B cell (primary cell): ENCODE results near the gene TPCN2. TPM values are rescaled to one million over a fixed set of nuclear protein-coding genes. Genes with fewer than 3 reads are reported as not detected.

Experiments used
- ATAC-seq: fragments of 200-7000 bp; cut with Tn5 transposase; one replicate; pipeline ENCODE4 v1.10.0; 2021; ENCODE audit warnings: low read depth, mild to moderate bottlenecking, moderate number of reproducible peaks, moderate library complexity
- CTCF ChIA-PET: fragments of 350-600 bp; sonication (Branson Sonifier 250); formaldehyde crosslinking; loops from one replicate; lab custom pipeline; 2021; ENCODE audit warnings: antibody characterized with exemption, inconsistent platforms; lab: Charles Lee
- POLR2A ChIA-PET: fragments of 350-600 bp; sonication (Branson Sonifier 250); formaldehyde crosslinking; loops from one replicate; lab custom pipeline; 2021; ENCODE audit warnings: antibody characterized with exemption; lab: Charles Lee
- DNase-seq: peaks from one replicate; pipeline ENCODE4 v3.0.0; 2013
- H2AFZ ChIP-seq: 2 replicates; pipeline ENCODE4 v1.6.1; 2012; ENCODE audit warnings: mild to moderate bottlenecking, low read depth, low read length; ENCODE audit not compliant: insufficient read depth, poor library complexity, severe bottlenecking
- H3K27ac ChIP-seq, 2 donors: 1 replicate in 1 of 2; 2 replicates in 1 of 2; pipeline ENCODE4 v1.5.1; 2012 to 2013; ENCODE audit warnings: low read length in 2 of 2, mild to moderate bottlenecking in 2 of 2, moderate library complexity in 1 of 2
- H3K27me3 ChIP-seq, 4 experiments: fragments of 200-600 bp in 1 of 4; sonication (generic) in 1 of 4; replicated peaks in 1 of 4; 1 replicate in 2 of 4; 2 replicates in 2 of 4; pipeline versions ENCODE4 v1.6.1 to v1.7.0; 2013 to 2016; ENCODE audit warnings: low read length in 3 of 4, mild to moderate bottlenecking in 2 of 4, mixed read lengths in 1 of 4, moderate library complexity in 1 of 4; ENCODE audit not compliant: insufficient read depth in 4 of 4, control insufficient read depth in 3 of 4; ENCODE audit errors: control extremely low read depth in 1 of 4
- H3K36me3 ChIP-seq, 2 experiments: replicated peaks in 1 of 2; 1 replicate in 1 of 2; 2 replicates in 1 of 2; pipeline versions ENCODE4 v1.6.1 to v1.7.1; 2013; ENCODE audit warnings: low read length in 1 of 2; ENCODE audit not compliant: insufficient read depth in 2 of 2, control insufficient read depth in 1 of 2; ENCODE audit errors: control extremely low read depth in 1 of 2, extremely low read depth in 1 of 2
- H3K4me1 ChIP-seq, 2 donors: fragments of 200-600 bp in 1 of 2; sonication (generic) in 1 of 2; 1 replicate in 1 of 2; 2 replicates in 1 of 2; pipeline versions ENCODE4 v1.5.1 to v1.6.1; 2013 to 2017; ENCODE audit warnings: low read length in 2 of 2; ENCODE audit not compliant: control insufficient read depth in 2 of 2, insufficient read depth in 2 of 2
- H3K4me2 ChIP-seq: replicated peaks from 2 replicates; pipeline ENCODE3; 2012; ENCODE audit warnings: mild to moderate bottlenecking, low read depth, low read length; ENCODE audit not compliant: poor library complexity, severe bottlenecking
- H3K4me3 ChIP-seq, 5 experiments: fragments of 200-600 bp in 1 of 5; sonication (generic) in 1 of 5; 1 replicate in 3 of 5; 2 replicates in 2 of 5; pipeline versions ENCODE4 v1.5.1 to v1.7.0; 2011 to 2016; ENCODE audit warnings: low read length in 4 of 5, mild to moderate bottlenecking in 4 of 5, low read depth in 2 of 5, control low read depth in 1 of 5, moderate library complexity in 1 of 5; ENCODE audit not compliant: insufficient read depth in 1 of 5; ENCODE audit errors: control extremely low read depth in 1 of 5, extremely low read depth in 1 of 5
- H3K79me2 ChIP-seq: fragments of 200-600 bp; sonication (generic); one replicate; pipeline ENCODE4 v1.6.0; 2016; ENCODE audit warnings: low read length; ENCODE audit not compliant: control insufficient read depth, insufficient read depth
- H3K9ac ChIP-seq: fragments of 200-600 bp; sonication (generic); 2 replicates; pipeline ENCODE4 v1.6.1; 2017; ENCODE audit warnings: mild to moderate bottlenecking, low read length, moderate library complexity
- H3K9me3 ChIP-seq, 3 donors: one replicate each; pipeline versions ENCODE4 v1.6.1 to v1.7.1; 2013; ENCODE audit warnings: low read length in 2 of 3; ENCODE audit not compliant: control insufficient read depth in 2 of 3, insufficient read depth in 1 of 3; ENCODE audit errors: control extremely low read depth in 1 of 3
- H4K20me1 ChIP-seq: 2 replicates; pipeline ENCODE4 v1.6.0; 2012; ENCODE audit warnings: mild to moderate bottlenecking, low read length; ENCODE audit not compliant: insufficient read depth, control insufficient read depth, poor library complexity, severe bottlenecking
- H3K27ac Mint-ChIP-seq: one replicate; pipeline ENCODE4 v1.8.0; 2021; ENCODE audit warnings: mixed read lengths
- H3K27me3 Mint-ChIP-seq: one replicate; pipeline ENCODE4 v1.8.0; 2021; ENCODE audit warnings: mixed read lengths
- H3K4me1 Mint-ChIP-seq: one replicate; pipeline ENCODE4 v1.8.0; 2021; ENCODE audit warnings: mixed read lengths
- H3K4me3 Mint-ChIP-seq: one replicate; pipeline ENCODE4 v1.8.0; 2021; ENCODE audit warnings: mixed read lengths
- H3K9me3 Mint-ChIP-seq: one replicate; pipeline ENCODE4 v1.8.0; 2022; ENCODE audit warnings: mixed read lengths; ENCODE audit not compliant: insufficient read depth
- EZH2 ChIP-seq: IDR thresholded peaks from 2 replicates; pipeline ENCODE4 v1.6.1; 2012; ENCODE audit warnings: borderline replicate concordance, low read depth, mild to moderate bottlenecking, moderate library complexity, low read length; ENCODE audit not compliant: insufficient read depth, poor library complexity, severe bottlenecking
- WGBS: methylation state at CpG from one replicate; pipeline ENCODE4 v1.1.5; 2013; ENCODE audit warnings: missing lambda C conversion rate; ENCODE audit not compliant: insufficient coverage; 5-methylcytosine and 5-hydroxymethylcytosine counted together
- intact Hi-C: fragments of 100-400 bp; cut with micrococcal nuclease; formaldehyde crosslinking; loops from one replicate; pipeline ENCODE4 v1.10.0; 2022
- polyA plus RNA-seq: library from polyadenylated mRNA; depleted of rRNA; stranded (reverse); fragments of >200 nt; gene quantifications from 2 replicates; pipeline ENCODE4 v1.2.3, GENCODE V29; 2012
- total RNA-seq, 2 donors: library from RNA; stranded (reverse); fragments of 120-200 nt in 1 of 2; gene quantifications; 1 replicate in 1 of 2; 2 replicates in 1 of 2; pipeline versions ENCODE4 v1.2.3 to v1.2.4, GENCODE V29; 2013 to 2022
- TF ChIP-seq, protein P1 (sequence below): fragments of 200-600 bp; IDR thresholded peaks from one replicate; pipeline ENCODE4 v1.8.0; 2022; ENCODE audit warnings: antibody characterized with exemption, mild to moderate bottlenecking

The TPCN2 gene
- total and polyA plus RNA-seq, 2 donors (not counting 1 experiment from before 2014, with no cell fraction given), result 16.8 to 71.4 TPM

DNA sequence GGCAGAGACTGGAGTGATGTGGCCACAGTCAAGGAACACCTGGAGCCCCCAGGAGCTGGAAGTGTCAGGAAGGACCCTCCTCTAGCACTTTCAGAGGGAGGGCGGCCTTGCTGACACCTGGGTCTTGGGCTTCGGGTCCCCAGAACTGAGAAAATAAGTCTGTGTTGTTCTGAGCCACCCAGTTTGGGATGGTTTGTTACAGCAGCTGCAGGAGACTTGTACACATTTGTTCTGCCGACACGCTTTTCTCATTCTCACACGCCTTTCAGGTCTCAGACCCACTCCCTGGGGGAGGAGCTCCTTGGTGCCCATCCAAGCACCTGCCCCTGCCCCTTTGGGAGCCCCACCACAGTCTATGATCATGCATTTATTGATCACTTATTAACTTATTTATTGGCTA lies 59.8 kb downstream of the TPCN2 start:
- TF ChIP-seq, protein P1, sequence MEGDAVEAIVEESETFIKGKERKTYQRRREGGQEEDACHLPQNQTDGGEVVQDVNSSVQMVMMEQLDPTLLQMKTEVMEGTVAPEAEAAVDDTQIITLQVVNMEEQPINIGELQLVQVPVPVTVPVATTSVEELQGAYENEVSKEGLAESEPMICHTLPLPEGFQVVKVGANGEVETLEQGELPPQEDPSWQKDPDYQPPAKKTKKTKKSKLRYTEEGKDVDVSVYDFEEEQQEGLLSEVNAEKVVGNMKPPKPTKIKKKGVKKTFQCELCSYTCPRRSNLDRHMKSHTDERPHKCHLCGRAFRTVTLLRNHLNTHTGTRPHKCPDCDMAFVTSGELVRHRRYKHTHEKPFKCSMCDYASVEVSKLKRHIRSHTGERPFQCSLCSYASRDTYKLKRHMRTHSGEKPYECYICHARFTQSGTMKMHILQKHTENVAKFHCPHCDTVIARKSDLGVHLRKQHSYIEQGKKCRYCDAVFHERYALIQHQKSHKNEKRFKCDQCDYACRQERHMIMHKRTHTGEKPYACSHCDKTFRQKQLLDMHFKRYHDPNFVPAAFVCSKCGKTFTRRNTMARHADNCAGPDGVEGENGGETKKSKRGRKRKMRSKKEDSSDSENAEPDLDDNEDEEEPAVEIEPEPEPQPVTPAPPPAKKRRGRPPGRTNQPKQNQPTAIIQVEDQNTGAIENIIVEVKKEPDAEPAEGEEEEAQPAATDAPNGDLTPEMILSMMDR, result no peak
- TF ChIP-seq EZH2, result no peak
- Histone ChIP-seq H3K4me2 (no peak overlapping the region), H3K4me1 (no peaks in the 10 kb centered on the region), H3K4me3 (no peak overlapping the region), H3K9me3 (peaks cover 0 to 12% (median 0%) of the 10 kb centered on the region in 3 donors), H3K36me3 (no peaks in the 10 kb centered on the region), H4K20me1 (no peaks in the 10 kb centered on the region), H3K27ac (no peak overlapping the region), H2AFZ (no peak overlapping the region), H3K9ac (no peak overlapping the region), H3K27me3 (no peaks in the 10 kb centered on the region), H3K79me2 (no peaks in the 10 kb centered on the region)
- WGBS, result 90% methylated on average over 2 of the region's 5 CpGs
- H3K27me3 Mint-ChIP-seq, result no peaks in the 10 kb centered on the region
- H3K4me1 Mint-ChIP-seq, result no peaks in the 10 kb centered on the region
- CTCF ChIA-PET, result no interaction called here
- no peak for DNase-seq
- intact Hi-C loops, result no loop called here
- POLR2A ChIA-PET, result no interaction called here
- H3K4me3 Mint-ChIP-seq, result no peak overlapping the region
- no peaks in the 10 kb centered on the region for H3K9me3 Mint-ChIP-seq
- no peak overlapping the region for H3K27ac Mint-ChIP-seq
- ATAC-seq, result no peak

DNA sequence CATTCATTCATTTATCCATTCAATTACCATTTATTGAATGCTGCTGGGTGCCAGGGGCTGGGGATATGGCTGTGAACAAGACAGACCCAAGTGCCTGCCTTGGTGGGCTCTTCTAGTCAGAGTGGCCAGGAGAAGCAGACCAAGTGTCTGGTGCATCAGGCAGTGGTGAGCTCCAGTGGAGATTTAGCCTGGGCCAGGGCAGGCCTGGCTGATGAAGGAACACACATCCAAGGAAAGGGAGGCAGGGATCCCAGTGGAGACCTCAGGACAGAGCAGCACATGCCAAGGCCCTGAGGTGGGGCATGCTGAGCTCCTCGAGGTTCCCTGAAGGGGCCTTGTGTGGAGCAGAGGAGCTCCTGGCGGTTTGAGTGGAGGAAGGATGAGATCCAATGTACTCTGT lies 60.4 kb downstream of the TPCN2 start:
- Mint-ChIP-seq H3K4me3 (no peak overlapping the region), H3K4me1 (no peaks in the 10 kb centered on the region), H3K27ac (no peak overlapping the region), H3K27me3 (no peaks in the 10 kb centered on the region), H3K9me3 (no peaks in the 10 kb centered on the region)
- H3K4me3 ChIP-seq, result no peak overlapping the region
- no peaks in the 10 kb centered on the region for H4K20me1 ChIP-seq
- no peak overlapping the region for H3K27ac ChIP-seq
- ATAC-seq, result no peak
- intact Hi-C loops, result no loop called here
- peaks cover 0 to 12% (median 0%) of the 10 kb centered on the region in 3 donors for H3K9me3 ChIP-seq
- H3K36me3 ChIP-seq, result no peaks in the 10 kb centered on the region
- ChIA-PET POLR2A (no interaction called here), CTCF (interaction anchor here (0.6 kb wide), 1 partner anchor 1230 kb away, joined by 3 read pairs; no protein-coding TSS in a partner anchor)
- no peak for TF ChIP-seq EZH2
- TF ChIP-seq, protein P1, result no peak
- no peak for DNase-seq
- 96% methylated on average over 2 of the region's 2 CpGs for WGBS
- H2AFZ ChIP-seq, result no peak overlapping the region
- no peak overlapping the region for H3K4me2 ChIP-seq
- H3K9ac ChIP-seq, result no peak overlapping the region
- H3K4me1 ChIP-seq, result no peaks in the 10 kb centered on the region
- H3K79me2 ChIP-seq, result no peaks in the 10 kb centered on the region
- H3K27me3 ChIP-seq, result no peaks in the 10 kb centered on the region
